NOMO-1 treated with dmso at 0.1 percent for 144 hours (cell line): ENCODE measurements around the gene MUC15.

Experiments
- DNase-seq: peaks from one replicate; lab custom pipeline; 2025; ENCODE audit not compliant: unreplicated experiment; lab: John Stamatoyannopoulos, UW

Gene MUC15

DNA sequence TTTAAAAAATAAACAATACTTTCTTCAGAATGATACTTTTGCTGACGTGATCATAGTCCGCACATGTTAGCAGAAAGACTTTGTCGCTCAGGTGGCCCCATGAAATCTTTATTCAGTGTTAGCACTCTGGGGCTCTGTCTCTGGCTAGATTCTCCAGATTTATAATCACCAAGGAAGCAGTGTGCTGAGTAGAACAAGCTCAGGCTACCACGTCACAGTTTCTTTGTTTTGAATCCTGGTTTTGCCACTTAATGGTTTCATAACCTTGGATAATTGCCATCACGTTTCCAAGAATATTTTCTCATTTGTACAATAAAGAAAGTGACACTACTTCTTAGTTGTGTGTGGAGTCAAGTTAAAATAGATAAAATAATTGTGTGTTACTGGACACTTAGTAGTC, 3.9 kb upstream of the MUC15 start:
- DNase-seq: no peak

DNA sequence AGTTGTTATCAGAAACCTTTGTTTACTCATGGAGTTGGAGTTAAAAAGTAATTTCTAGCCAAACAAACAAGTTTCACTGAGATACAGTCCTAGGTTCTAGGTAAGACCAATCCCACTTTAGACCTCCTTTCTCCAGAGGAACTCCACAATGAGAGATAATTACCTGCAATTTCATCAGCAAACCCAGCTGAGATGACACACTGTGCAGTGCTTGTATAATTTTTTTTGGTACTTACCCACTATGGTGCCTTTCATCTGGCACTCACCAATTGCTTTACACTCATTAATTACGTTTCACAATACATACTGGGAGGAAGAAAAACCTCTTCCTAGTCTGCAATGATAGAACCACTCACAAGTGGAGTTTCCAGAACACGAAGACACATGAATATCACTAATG, 1.8 kb upstream of the MUC15 start:
- DNase-seq: no peak

DNA sequence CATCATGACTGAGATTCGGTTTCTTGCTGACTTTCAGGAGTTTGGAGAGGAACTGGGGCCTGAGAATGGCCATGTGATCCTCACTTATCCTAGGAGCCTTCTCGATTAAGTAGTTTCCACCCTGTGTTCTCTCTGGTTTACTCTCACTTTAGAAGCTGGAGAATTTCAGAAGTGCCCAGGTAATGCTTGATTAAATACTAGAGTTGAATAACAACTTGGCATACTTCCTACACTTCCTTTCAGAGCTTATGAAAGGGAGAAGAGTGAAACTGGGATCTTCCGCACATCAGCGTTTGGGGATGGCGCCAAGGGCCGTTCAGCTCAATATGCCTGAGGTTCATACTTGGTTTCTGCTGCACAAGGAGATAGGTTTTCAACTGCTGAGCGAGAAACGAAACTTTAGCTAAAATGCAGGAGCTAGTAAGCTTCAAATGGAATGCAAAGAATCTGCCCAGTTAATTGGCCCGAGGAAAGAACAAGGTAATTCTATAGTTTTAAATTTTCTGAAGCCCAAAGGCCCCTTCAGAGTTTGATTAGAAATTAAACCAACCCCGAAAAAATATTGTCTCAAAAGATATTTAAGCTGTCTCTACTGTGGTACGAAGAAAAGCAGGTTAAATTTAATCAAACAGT, 823 bp upstream of the MUC15 start:
- no peak for DNase-seq

DNA sequence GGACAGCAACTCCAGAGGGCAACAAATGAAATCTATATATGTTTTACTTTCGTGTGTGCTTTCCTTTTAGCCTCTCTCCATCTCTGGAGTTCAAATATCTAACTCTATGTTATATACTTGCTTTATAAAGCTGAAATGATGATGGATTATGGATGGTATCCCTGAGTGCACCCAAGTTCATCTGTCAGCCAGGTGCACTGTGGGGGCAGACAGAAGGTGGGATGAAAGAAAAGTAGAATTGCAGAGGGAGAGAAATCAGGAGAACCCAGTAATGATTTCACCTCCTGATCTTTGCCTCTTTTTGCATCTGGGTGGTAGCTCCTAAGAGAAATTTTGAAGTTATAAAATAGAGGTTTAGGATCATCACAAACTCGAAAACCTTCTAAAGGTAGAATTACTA, 2.4 kb downstream of the MUC15 start:
- no peak for DNase-seq

DNA sequence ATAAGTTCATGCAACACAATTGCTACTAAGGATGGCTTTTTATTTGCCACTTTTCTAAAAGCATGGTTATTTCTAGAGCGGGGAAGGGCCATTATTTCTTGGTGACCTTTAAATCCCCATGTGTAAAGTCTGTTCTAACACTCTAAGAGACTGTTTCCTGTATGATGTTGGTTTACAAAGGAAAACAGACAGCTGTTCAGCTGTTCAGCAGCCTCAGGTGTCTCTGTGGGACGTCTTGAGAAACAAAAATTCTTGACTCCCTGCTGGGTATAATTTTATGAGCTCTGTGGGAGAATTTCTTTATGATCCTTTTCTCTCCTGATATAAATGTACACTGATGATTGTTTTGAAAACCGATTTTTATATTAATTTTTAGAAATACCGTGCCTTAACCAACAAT, 13.9 kb downstream of the MUC15 start:
- DNase-seq: no peak

DNA sequence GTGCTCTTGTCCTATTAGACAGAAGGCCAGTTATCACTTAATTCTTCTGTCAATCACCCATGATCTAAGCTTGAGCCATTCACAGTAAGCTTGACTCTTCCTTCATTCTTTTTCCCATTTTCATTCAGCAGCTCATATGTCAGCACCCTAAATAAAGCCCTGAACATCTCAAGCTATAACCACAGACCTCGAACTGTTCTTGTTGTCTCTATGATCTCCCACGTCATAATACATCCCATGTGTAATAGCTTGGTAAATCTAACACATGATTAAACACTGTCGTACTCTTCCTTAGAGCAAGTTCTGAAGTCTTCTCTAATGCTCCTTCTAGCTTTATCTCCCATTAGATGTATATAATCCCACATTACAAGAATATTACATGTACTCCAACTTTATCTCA, 14.4 kb downstream of the MUC15 start:
- no peak for DNase-seq

DNA sequence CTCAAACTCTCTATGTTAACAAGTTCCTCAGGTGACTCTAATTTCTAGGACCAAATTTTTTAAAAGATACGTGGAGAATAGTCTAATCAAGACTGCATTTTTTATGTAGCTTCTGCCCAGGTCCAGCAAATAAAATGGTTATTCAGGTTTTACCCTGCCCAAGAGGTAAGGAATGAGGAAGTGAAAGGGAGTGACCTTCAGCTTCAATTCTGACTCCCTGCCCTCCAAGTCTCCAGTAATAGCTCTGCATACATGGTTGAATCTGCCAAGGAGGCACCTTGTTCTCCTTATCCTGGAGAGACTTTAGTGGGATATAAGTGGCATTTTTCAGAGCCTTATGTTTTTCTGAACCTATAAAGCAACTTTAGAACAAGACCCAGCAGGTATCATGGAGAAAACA, 15.5 kb downstream of the MUC15 start:
- DNase-seq: peak; percentile 33

DNA sequence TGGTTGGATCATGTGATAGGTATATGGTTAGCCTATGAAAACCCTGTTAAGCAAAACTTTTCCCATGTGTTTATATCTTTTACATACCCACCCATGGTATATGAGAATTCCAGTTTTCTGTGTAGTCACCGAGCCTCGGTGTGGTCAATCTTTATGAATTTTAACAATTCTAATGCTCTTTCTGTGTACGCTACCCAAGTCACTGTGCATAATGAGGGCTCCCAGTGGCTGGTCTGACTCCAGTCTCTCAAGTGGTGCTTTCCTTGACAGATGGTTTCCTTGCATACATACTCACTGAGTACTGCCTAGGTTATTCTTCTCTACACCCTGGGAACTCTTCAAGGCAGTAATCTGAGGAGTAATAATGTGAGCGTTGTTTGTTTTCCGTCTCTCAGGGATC, 17.6 kb downstream of the MUC15 start:
- no peak for DNase-seq

DNA sequence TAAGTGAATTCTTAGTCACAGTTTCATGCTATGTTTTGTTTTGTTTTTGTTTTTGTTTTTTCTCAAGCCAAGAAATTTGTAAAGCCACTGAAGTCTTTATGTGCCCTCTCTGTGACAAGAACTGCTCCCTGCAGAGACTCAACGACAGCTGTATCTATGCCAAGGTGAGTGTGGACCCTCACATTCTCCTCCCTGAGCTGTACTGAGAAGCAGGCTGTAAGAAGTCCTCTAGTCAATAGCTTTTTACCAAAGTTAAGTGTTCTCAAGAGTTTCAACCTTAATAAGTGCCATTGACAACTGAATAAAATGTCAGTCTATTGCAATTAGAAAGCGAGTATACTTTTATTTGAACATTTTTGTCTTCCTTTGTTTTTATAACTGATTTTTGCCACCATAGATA, 18.9 kb downstream of the MUC15 start:
- no peak for DNase-seq

DNA sequence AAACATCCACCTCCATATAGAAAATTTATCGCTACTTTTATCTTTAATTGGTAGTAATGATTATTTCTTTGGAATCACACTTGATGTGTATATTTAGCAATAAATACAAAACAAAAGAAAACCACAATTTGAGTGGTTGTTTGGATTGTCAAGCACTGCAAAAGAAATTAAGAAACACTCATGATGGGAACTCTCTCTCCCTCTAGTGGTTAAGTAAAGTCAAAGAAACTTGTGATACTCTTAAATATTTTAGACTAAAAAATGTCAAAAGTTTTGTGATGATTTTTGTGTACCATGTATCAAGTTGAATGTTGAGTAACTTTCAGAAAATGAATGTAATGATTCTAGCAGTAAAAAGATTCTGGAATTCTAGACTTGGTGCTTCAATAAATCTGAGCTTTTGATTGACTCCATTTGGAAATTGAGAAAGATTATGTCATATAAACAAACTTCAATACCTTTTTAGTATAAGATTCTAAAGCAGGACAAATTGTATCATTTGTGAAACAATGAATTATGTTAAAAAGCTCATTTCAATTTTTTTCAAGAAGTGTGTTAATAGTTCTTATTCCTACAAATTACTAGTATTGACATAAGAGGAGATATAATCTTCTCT, 20.8 kb downstream of the MUC15 start:
- DNase-seq: no peak

DNA sequence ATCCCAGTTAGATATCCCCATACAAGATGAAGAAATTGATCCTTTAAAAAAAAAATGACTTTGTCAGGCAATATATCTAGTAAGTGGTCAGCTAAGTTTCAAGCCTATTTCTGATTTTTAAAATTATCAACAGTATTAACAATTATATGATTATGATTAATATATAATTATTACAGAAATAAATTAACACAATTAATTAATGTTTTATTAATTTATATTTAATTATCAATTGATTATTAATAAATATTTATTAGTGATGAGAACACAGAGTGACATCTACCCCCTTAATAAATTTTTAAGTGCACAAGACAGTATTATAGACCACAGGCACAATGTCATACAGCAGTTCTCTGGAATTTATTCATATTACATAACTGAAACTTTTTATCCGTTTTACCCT, 22.0 kb downstream of the MUC15 start:
- DNase-seq: no peak

DNA sequence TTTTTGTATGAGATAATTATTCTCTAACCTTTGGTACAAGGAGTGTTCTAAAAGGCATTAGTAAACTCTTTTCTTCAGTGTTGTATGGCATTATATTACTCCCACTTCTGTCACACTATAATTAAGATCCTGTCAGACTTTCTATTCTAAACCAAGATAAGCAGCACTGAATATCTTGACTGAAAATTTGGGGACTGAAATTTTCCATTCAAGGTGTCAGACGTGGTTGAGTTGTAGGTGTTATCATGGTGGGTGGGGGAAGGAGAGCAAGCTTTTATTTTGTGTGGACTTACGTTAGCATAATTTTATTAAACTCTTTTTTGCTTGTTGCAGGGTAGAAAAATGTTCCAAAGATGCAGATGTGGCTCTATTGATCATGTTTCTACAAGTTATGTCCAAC, 22.9 kb downstream of the MUC15 start:
- no peak for DNase-seq

DNA sequence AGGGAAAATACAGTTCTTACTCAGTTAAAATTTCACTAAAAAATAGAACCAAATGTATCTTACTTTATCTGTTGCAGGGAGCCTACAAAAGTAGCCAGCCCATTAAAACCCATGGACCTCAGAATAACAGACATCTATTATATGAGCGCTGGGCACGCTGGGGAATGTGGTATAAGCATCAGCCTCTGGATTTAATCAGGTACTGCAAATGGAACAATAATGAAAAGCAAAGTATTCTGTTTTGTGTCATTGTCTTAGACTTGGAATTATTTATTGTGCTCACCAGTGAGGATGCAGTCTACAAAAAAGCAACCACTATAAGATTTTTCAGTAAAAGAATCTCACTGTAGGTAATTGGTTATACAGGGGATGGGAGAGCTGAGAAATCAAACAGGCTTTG, 30.2 kb downstream of the MUC15 start:
- DNase-seq: no peak

DNA sequence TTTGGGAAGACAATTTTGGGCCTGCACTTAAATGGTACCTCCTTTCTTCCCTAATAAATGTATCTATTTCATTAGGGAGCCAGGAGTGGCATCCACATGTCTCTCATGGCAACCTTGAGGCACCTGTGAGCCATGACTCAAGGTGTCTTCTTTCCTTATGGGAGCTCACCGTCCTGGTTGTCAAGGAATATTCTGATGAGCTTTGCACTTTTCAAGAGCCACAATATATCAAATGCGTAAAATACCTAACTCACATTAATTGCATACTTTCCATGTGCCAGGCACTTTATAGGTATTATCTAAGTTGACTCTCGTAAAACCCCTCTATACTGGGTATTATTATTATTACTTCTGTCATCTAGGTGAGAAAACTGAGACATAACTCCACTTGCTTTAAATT, 32.5 kb downstream of the MUC15 start:
- no peak for DNase-seq

DNA sequence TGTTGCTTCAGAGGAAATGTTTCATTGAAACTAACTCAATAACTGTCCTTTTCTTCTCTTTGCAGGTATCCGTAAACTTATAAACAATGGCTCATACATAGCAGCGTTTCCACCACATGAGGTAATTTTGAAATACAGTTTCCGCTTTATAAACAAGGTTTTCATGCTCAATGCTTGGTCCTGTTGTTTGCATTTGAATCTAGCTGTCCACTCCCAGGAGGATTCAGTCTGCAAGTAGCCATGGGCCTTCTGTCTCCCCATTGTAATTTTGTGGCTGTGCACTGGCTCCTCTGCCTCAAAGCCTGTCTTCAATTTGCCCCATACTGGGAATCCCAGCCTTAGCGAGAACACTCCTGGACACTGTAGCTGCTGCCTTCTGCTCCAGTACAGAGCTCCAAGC, 34.7 kb downstream of the MUC15 start:
- DNase-seq: no peak

DNA sequence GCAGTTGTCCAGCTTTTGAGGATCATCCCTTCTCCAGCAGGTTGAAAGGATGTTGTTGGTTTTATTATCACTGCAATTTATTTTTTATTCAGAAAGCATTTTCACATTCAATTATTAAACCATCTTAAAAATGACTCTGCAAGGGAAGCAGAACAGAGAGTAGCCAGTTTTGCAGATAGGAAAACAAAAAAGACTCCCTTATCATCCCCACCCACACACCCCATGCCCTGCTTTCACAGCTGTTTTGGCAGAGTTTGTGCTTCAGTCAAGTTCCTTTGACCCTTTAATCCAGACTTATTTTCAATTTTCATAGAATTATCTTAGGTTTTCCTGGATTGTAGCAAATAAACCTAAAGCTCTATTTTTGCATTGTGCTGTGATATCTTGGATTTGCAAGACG, 44.4 kb downstream of the MUC15 start:
- DNase-seq: no peak

DNA sequence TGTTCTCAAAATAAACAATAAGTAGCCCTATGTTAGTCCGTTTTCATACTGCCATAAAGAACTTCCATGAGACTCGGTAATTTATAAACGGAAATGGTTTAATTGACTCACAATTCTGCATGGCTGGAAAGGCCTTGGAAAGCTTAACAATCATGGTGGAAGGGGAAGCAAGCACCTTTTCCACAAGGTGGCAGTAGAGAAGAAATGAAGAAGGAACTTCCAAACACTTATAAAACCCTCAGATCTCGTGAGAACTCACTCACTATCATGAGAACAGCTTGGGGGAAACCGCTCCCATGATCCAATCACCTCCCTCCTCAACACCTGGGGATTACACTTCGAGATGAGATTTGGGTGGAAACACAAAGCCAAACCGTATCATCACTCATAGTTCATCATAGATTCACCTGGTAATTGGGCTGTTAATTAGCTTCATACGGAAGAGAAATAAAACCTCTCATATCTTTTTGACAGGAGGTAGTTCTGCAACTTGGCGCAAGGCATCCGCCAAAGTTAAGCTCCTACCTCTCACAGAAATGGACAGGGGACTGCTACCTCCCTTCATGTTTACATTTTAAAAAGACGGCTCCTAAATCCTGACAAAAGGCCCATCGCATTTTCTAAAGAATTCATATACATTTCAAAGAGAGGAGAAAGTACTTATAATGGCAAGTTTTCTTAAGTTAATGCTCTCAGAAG, 49.0 kb downstream of the MUC15 start:
- DNase-seq: peak; percentile 11

DNA sequence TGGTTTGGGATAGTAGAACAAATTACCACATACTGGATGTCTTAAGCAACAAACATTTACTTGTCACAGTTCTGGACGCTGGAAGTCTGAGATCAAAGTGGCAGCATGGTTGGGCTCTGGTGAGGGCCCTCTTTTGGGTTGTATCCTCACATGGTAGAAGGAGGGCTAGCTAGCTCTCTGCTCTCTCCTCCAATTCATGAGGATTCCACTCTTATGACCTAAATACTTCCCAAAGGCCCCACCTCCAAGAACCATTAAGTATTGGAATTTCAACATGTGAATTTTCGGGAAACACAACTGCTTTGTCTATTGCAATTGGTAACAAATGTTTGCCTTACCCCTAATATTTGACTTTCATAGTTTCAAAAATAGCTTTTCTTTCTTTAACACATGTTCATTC, 52.6 kb downstream of the MUC15 start:
- no peak for DNase-seq

DNA sequence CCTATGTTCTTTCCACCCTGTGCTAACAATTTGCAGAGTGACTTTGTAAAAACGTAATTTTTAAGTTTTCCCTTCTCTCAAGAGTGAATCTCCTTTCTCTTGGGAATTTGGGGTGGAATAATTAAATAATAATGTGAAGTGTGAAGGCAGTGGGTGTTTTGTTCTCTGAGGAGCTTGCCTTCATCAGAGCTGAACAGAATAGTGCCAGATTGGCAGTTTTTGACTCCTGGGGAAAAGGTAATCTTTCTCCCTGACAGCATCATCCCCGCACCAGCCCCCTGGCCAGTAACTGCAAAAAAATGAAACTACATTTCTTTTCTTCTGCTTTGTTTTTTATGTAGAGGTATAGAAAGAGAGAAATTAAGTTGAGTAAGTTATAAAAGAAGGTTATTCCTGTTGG, 59.9 kb downstream of the MUC15 start:
- no peak for DNase-seq

DNA sequence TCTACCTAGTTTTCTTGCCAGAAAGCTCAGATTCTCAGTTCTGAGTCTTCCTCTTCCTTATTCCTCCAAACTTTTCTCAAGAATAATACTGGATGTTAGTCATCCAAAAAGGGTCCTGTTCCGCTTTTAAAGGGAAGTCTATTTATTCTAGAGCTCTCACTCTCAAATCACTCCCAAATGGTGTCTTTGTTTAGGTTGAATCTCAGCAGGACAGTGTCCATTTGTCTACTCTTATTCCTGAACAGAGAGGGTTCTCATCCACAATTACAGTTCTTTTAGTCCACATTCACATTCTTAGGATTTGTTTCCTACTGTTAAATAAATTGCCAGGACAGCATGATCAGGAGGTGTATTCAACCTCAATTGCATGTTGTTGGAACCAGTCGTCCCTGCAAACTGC, 61.3 kb downstream of the MUC15 start:
- DNase-seq: peak; percentile 1

DNA sequence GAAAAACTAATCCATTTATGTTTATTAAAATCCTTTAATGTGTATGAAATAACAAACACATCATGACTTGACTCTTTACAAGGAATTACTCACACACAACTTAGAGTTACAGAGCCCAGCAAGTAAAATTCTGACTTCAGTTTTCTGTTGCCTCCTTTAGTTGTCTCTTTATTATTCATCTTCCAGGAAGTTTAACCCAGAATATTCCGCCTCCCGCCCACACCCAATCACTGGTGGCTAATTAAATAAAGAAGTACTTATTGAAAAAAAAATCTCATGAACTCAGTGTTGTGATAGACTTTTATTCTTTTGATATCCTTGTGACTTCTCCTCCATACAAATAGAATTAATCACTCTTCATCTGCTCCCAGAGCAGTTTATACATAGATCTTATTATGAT, 61.9 kb downstream of the MUC15 start:
- DNase-seq: no peak
